Keratinocyte (primary cell): Measurements from ENCODE around the gene ACD. TPM values are rescaled to one million over a fixed set of nuclear protein-coding genes. Genes with fewer than 3 reads are reported as not detected.

Experiments
- DNase-seq: peaks from one replicate; pipeline ENCODE4 v3.0.0-alpha.2; 2011; ENCODE audit warnings: low read depth, missing footprints, low spot score
- FAIRE-seq: peaks from 2 replicates; lab custom pipeline; 2011; peaks lifted over from hg19 to GRCh38; lab: Jason Lieb, UNC
- H2AFZ ChIP-seq: 2 replicates; pipeline ENCODE4 v1.6.0; 2012; ENCODE audit warnings: low read length, control low read depth, inconsistent platforms; ENCODE audit not compliant: control insufficient read depth
- H3K27ac ChIP-seq: 2 replicates; pipeline ENCODE4 v1.5.1; 2011; ENCODE audit warnings: low read length; ENCODE audit not compliant: control insufficient read depth, insufficient read depth
- H3K27me3 ChIP-seq: 3 replicates; pipeline ENCODE4 v1.6.0; 2011; ENCODE audit warnings: low read length; ENCODE audit not compliant: control insufficient read depth, insufficient read depth; ENCODE audit errors: extremely low read depth
- H3K36me3 ChIP-seq, 2 experiments: 2 replicates in 1 of 2; 3 replicates in 1 of 2; pipeline ENCODE4 v1.5.1; 2011; ENCODE audit warnings: low read length in 2 of 2, mild to moderate bottlenecking in 1 of 2; ENCODE audit not compliant: control insufficient read depth in 2 of 2, insufficient read depth in 2 of 2; ENCODE audit errors: extremely low read depth in 1 of 2
- H3K4me1 ChIP-seq: 3 replicates; pipeline ENCODE4 v1.5.1; 2011; ENCODE audit warnings: low read length; ENCODE audit not compliant: control insufficient read depth, insufficient read depth; ENCODE audit errors: extremely low read depth
- H3K4me2 ChIP-seq: 3 replicates; pipeline ENCODE4 v1.6.0; 2011; ENCODE audit warnings: low read depth, low read length; ENCODE audit not compliant: control insufficient read depth, insufficient read depth; ENCODE audit errors: extremely low read depth
- H3K4me3 ChIP-seq, 3 experiments: fragments of 200-600 bp in 1 of 3; sonication (generic) in 1 of 3; 2 replicates in 2 of 3; 3 replicates in 1 of 3; pipeline ENCODE4 v1.5.1; 2011 to 2016; ENCODE audit warnings: low read length in 3 of 3, mild to moderate bottlenecking in 3 of 3, control low read depth in 2 of 3, inconsistent platforms in 1 of 3, low read depth in 1 of 3, mixed read lengths in 1 of 3, mixed run types in 1 of 3, moderate library complexity in 1 of 3; ENCODE audit not compliant: control insufficient read depth in 2 of 3, insufficient read depth in 2 of 3; ENCODE audit errors: extremely low read depth in 1 of 3
- H3K79me2 ChIP-seq: 2 replicates; pipeline ENCODE4 v1.6.0; 2012; ENCODE audit warnings: low read length; ENCODE audit not compliant: control insufficient read depth, insufficient read depth
- H3K9ac ChIP-seq: 3 replicates; pipeline ENCODE4 v1.6.0; 2011; ENCODE audit warnings: low read length; ENCODE audit not compliant: control insufficient read depth, insufficient read depth; ENCODE audit errors: extremely low read depth
- H3K9me1 ChIP-seq: 3 replicates; pipeline ENCODE4 v1.6.0; 2011; ENCODE audit warnings: low read length; ENCODE audit not compliant: control insufficient read depth, insufficient read depth; ENCODE audit errors: extremely low read depth
- H3K9me3 ChIP-seq: 2 replicates; pipeline ENCODE4 v1.5.1; 2012; ENCODE audit warnings: low read depth, low read length; ENCODE audit not compliant: control insufficient read depth
- H4K20me1 ChIP-seq: 3 replicates; pipeline ENCODE4 v1.6.0; 2011; ENCODE audit warnings: low read length; ENCODE audit not compliant: control insufficient read depth, insufficient read depth; ENCODE audit errors: extremely low read depth
- CTCF ChIP-seq, 3 experiments: IDR thresholded peaks in 1 of 3; conservative IDR thresholded peaks in 1 of 3; optimal IDR thresholded peaks in 1 of 3; 2 replicates in 2 of 3; 3 replicates in 1 of 3; pipeline versions ENCODE3 to v1.5.1; 2011; ENCODE audit warnings: low read length in 3 of 3, mild to moderate bottlenecking in 3 of 3, moderate library complexity in 2 of 3, control low read depth in 1 of 3, inconsistent platforms in 1 of 3; ENCODE audit not compliant: insufficient read depth in 2 of 3; ENCODE audit errors: extremely low read depth in 1 of 3
- EZH2 ChIP-seq: IDR thresholded peaks from one replicate; pipeline ENCODE4 v1.6.1; 2012; ENCODE audit warnings: inconsistent platforms, mild to moderate bottlenecking, low read length, moderate library complexity
- dilution Hi-C: fragments of 300-500 bp; cut with MboI; formaldehyde crosslinking; loops from one replicate; pipeline ENCODE4 v1.7.0; 2020; ENCODE audit warnings: low sequenced_read_pairs; ENCODE audit not compliant: extremely low pct_ligation_motif_present
- polyA plus RNA-seq, 5 experiments: library from polyadenylated mRNA; depleted of rRNA in 3 of 5; stranded (reverse) in 3 of 5; stranded (forward) in 1 of 5; unstranded in 1 of 5; fragments of >200 nt; gene quantifications; 1 replicate in 1 of 5; 2 replicates in 3 of 5; 3 replicates in 1 of 5; pipeline versions ENCODE4 v1.2.1 to v1.2.3, GENCODE V29; 2011 to 2012; ENCODE audit warnings: missing spikeins in 2 of 5, low read depth in 1 of 5, low replicate concordance in 1 of 5

Gene ACD
- polyA plus RNA-seq, 1 donor (not counting 4 experiments of a cell fraction or from before 2014, with no cell fraction given) = 12.9 TPM

GRCh38 chr16:67675579-67675935 is 15.5 kb upstream of the ACD start:
- Histone ChIP-seq H3K4me1 (peaks cover 13% of the 10 kb centered on the region), H4K20me1 (no peaks in the 10 kb centered on the region), H3K9ac (no peak overlapping the region), H3K9me3 (no peaks in the 10 kb centered on the region), H3K36me3 (peaks cover 0 to 5% of the 10 kb centered on the region in 2 experiments), H3K9me1 (no peaks in the 10 kb centered on the region), H3K27me3 (no peaks in the 10 kb centered on the region), H3K4me2 (no peak overlapping the region), H3K4me3 (no peak overlapping the region), H3K79me2 (no peaks in the 10 kb centered on the region), H2AFZ (no peak overlapping the region), H3K27ac (no peak overlapping the region)
- TF ChIP-seq EZH2 = no peak
- TF ChIP-seq CTCF (optimal IDR thresholded peaks at IDR 0.05 in 1 of 3, IDR thresholded peaks at IDR 0.05 in 1 of 3, conservative IDR thresholded peaks at IDR 0.05 in 1 of 3; ENCODE audit: extremely low read depth in 1 of 3, insufficient read depth in 2 of 3, low read length in 3 of 3) = no peak
- dilution Hi-C loops = no loop called here
- DNase-seq (no peak), FAIRE-seq (no peak)

GRCh38 chr16:67674851-67675578 is 15.0 kb upstream of the ACD start:
- no peaks in the 10 kb centered on the region for H3K9me3 ChIP-seq
- no peak overlapping the region for H3K27ac ChIP-seq
- FAIRE-seq = no peak

More at GRCh38 chr16:67674851-67675578, 15.0 kb upstream of the ACD start:
- H3K4me2 ChIP-seq = no peak overlapping the region
- peaks cover 13% of the 10 kb centered on the region for H3K4me1 ChIP-seq
- dilution Hi-C loops = no loop called here
- no peak for TF ChIP-seq CTCF (optimal IDR thresholded peaks at IDR 0.05 in 1 of 3, IDR thresholded peaks at IDR 0.05 in 1 of 3, conservative IDR thresholded peaks at IDR 0.05 in 1 of 3; ENCODE audit: extremely low read depth in 1 of 3, insufficient read depth in 2 of 3, low read length in 3 of 3)
- TF ChIP-seq EZH2 = no peak
- H3K36me3 ChIP-seq = peaks cover 0 to 3% of the 10 kb centered on the region in 2 experiments
- H2AFZ ChIP-seq = no peak overlapping the region
- no peaks in the 10 kb centered on the region for H4K20me1 ChIP-seq
- no peaks in the 10 kb centered on the region for H3K27me3 ChIP-seq
- H3K4me3 ChIP-seq = no peak overlapping the region
- no peak for DNase-seq
- H3K9ac ChIP-seq = no peak overlapping the region
- no peaks in the 10 kb centered on the region for H3K9me1 ChIP-seq
- no peaks in the 10 kb centered on the region for H3K79me2 ChIP-seq
